Mucosa of stomach (tissue), 1 donor: ENCODE data around the gene ZBTB3.
"Not testable (repeated sequence)": the region's sequence is repeated elsewhere in the genome, so short reads cannot be mapped to it uniquely, and the experiment has no call there.

Experiments
- H3K27me3 ChIP-seq: one replicate; pipeline ENCODE4 v1.7.0; 2013; ENCODE audit warnings: mild to moderate bottlenecking, low read length; ENCODE audit not compliant: control insufficient read depth, insufficient read depth
- H3K36me3 ChIP-seq: one replicate; pipeline ENCODE4 v1.7.0; 2013; ENCODE audit warnings: low read length; ENCODE audit not compliant: control insufficient read depth, insufficient read depth
- H3K4me1 ChIP-seq: one replicate; pipeline ENCODE4 v1.7.0; 2013; ENCODE audit warnings: mild to moderate bottlenecking, low read length; ENCODE audit not compliant: control insufficient read depth, insufficient read depth
- H3K4me3 ChIP-seq: one replicate; pipeline ENCODE4 v1.7.0; 2013; ENCODE audit warnings: low read length
- H3K9ac ChIP-seq: one replicate; pipeline ENCODE4 v1.7.0; 2013; ENCODE audit warnings: mild to moderate bottlenecking, low read length, moderate library complexity
- H3K9me3 ChIP-seq: one replicate; pipeline ENCODE4 v1.7.0; 2013; ENCODE audit warnings: mild to moderate bottlenecking, low read length, moderate library complexity; ENCODE audit not compliant: control insufficient read depth
- donor health status: Pancreatic carcinoma.

The ZBTB3 gene

GRCh38 chr11:62709247-62710000, 44.5 kb downstream of the ZBTB3 start:
- H3K4me1 ChIP-seq = peaks cover 62% of the 10 kb centered on the region
- H3K9me3 ChIP-seq = no peaks in the 10 kb centered on the region
- H3K36me3 ChIP-seq = peaks cover 7% of the 10 kb centered on the region
- H3K27me3 ChIP-seq = no peaks in the 10 kb centered on the region
- peak overlapping the region; percentile 92 for H3K9ac ChIP-seq
- H3K4me3 ChIP-seq = peak overlapping the region; percentile 86

- Histone ChIP-seq H3K27me3 (no peaks in the 10 kb centered on the region), H3K4me3 (peak overlapping the region; percentile 52), H3K4me1 (peaks cover 56% of the 10 kb centered on the region), H3K36me3 (peaks cover 5% of the 10 kb centered on the region), H3K9ac (peak overlapping the region; percentile 92), H3K9me3 (no peaks in the 10 kb centered on the region)
These were observed 45.2 kb downstream of the ZBTB3 start for GRCh38 chr11:62708793-62709192.

GRCh38 chr11:62708392-62708791, 45.6 kb downstream of the ZBTB3 start:
- H3K4me1 ChIP-seq = peaks cover 52% of the 10 kb centered on the region

GRCh38 chr11:62707277-62707861, 46.6 kb downstream of the ZBTB3 start, which contains the start of the genes BSCL2 and GNG3:
BSCL2 (minus strand) TSS chr11:62707424; CDS start chr11:62707195, 229 bp downstream.
GNG3 (plus strand) TSS chr11:62707676; CDS start chr11:62708296, 620 bp downstream.
- Histone ChIP-seq H3K4me3 (peak within 1 kb of the TSS; percentile 75), H3K27me3 (no peaks in the 10 kb centered on the region), H3K4me1 (peaks cover 42% of the 10 kb centered on the region), H3K9me3 (no peaks in the 10 kb centered on the region), H3K36me3 (peaks cover 5% of the 10 kb centered on the region), H3K9ac (peak within 1 kb of the TSS; percentile 45)

More at GRCh38 chr11:62708392-62708791, 45.6 kb downstream of the ZBTB3 start:
- peaks cover 5% of the 10 kb centered on the region for H3K36me3 ChIP-seq
- H3K9ac ChIP-seq = peak overlapping the region; percentile 92
- H3K9me3 ChIP-seq = no peaks in the 10 kb centered on the region
- peak overlapping the region; percentile 52 for H3K4me3 ChIP-seq
- H3K27me3 ChIP-seq = no peaks in the 10 kb centered on the region

GRCh38 chr11:62706850-62707247, 47.1 kb downstream of the ZBTB3 start:
- H3K27me3 ChIP-seq = no peaks in the 10 kb centered on the region
- peak overlapping the region; percentile 45 for H3K9ac ChIP-seq
- H3K9me3 ChIP-seq = no peaks in the 10 kb centered on the region
- H3K4me3 ChIP-seq = peak overlapping the region; percentile 75
- peaks cover 40% of the 10 kb centered on the region for H3K4me1 ChIP-seq
- peaks cover 5% of the 10 kb centered on the region for H3K36me3 ChIP-seq

GRCh38 chr11:62705880-62706849, 47.8 kb downstream of the ZBTB3 start:
- Histone ChIP-seq H3K27me3 (no peaks in the 10 kb centered on the region), H3K4me3 (peak overlapping the region; percentile 75), H3K36me3 (peaks cover 5% of the 10 kb centered on the region), H3K4me1 (peaks cover 40% of the 10 kb centered on the region), H3K9me3 (no peaks in the 10 kb centered on the region), H3K9ac (peak overlapping the region; percentile 55)

GRCh38 chr11:62705413-62705812, 48.5 kb downstream of the ZBTB3 start:
- no peaks in the 10 kb centered on the region for H3K27me3 ChIP-seq

GRCh38 chr11:62703921-62704320, 50.0 kb downstream of the ZBTB3 start:
- H3K9ac ChIP-seq, H3K27me3 ChIP-seq, H3K36me3 ChIP-seq, H3K9me3 ChIP-seq, H3K4me3 ChIP-seq: not testable (repeated sequence)
- H3K4me1 ChIP-seq = peaks cover 29% of the 10 kb centered on the region

More at GRCh38 chr11:62705413-62705812, 48.5 kb downstream of the ZBTB3 start:
- peaks cover 36% of the 10 kb centered on the region for H3K4me1 ChIP-seq
- H3K9me3 ChIP-seq = no peaks in the 10 kb centered on the region
- H3K36me3 ChIP-seq = peaks cover under 1% of the 10 kb centered on the region
- H3K9ac ChIP-seq = peak overlapping the region; percentile 55
- peak overlapping the region; percentile 43 for H3K4me3 ChIP-seq

- H3K9ac ChIP-seq = no peak overlapping the region
- no peaks in the 10 kb centered on the region for H3K9me3 ChIP-seq
- no peaks in the 10 kb centered on the region for H3K36me3 ChIP-seq
- no peaks in the 10 kb centered on the region for H3K27me3 ChIP-seq
- H3K4me1 ChIP-seq = peaks cover 20% of the 10 kb centered on the region
- H3K4me3 ChIP-seq = no peak overlapping the region
These were observed 51.7 kb downstream of the ZBTB3 start for GRCh38 chr11:62702246-62702645.
